GM21423 (cell line): ENCODE data around the gene RAI2.

ENCODE experiments used
- ATAC-seq: cut with Tn5 transposase; IDR thresholded peaks from one replicate; pipeline ENCODE4 v1.9.1; 2021; ENCODE audit warnings: mild to moderate bottlenecking, moderate library complexity; ENCODE audit not compliant: unreplicated experiment

Gene RAI2

DNA sequence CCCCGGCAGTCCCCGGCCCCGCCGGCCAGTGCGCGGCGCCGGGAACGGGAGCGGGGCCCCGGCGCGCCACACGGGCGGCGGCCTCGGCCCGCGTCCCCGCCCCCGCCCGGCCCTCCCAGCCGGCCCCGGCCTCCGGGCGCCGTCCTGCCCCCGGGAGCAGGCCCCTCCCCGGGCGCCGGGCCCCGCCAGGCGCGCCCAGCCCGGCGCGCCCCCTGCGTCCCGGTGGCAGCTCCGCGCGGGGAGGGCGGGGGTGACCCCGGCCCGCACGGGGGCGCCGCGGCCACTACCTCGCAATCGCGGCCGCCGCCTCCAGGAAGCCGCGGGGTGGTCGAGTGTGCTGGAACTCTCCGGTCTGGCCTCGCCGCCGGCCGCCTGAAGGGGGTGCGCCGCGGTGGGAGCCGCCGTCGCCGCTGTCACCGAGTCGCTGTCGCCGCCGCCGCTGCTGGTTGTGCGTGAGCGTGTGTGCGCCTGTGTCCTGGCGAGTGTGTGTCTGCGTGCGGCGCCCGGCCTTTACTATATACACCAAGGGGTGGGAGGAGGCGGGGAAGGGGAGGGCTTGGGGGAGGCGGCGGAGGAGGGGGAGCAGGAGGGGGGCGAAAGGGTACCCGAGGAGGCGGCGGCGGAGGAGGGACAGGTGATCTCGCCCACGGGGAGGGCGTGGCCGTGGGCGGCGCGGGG lies at the start of gene RAI2:
TSS of gene RAI2 (minus strand) at position 488 of the 678 bp plus-strand sequence. CDS start 59,288 bp downstream, outside the sequence.
- ATAC-seq: no peak

DNA sequence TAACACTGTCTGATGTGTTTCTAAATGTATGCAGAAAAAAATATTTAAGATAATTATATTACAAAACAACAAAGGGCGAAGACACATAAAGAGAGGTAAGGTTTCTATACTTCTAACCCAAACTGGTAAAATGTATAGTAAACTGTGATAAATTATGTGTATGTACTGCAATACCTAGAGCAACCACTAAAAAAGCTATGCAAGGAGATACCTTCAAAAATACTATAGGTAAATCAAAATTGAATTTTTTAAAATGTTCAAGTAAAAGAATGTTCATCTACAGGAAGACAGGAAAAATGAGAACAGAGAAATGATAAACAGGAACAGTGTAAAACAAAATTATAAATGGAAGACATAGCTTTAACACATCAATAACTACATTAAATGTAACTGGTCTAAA lies 27.3 kb upstream of the RAI2 start:
- ATAC-seq: no peak

GRCh38 chrX:17882680-17883079 lies 21.6 kb upstream of the RAI2 start:
- ATAC-seq: no peak

- no peak for ATAC-seq
These were observed 17.1 kb upstream of the RAI2 start for GRCh38 chrX:17878028-17878670.

DNA sequence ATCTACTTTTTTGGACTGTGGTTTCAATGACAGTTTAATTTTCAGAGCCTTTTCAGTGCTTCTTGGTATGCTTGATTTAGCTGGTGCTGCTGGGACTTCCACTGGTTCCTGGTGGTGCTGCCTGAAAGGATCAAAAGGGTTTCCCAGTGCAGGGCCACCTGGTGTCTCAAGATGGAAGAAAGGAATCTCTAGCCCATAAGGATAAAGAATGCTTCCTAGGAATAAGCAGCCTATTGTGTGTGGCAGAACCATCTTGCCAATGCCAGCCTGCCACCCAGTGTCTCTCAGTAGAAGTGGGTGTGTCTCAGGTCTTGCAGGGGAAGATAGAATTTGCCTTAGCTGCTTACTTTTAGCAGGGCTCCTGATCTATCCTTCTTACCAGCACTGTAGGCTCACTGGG lies 15.0 kb upstream of the RAI2 start:
- ATAC-seq: no peak

DNA sequence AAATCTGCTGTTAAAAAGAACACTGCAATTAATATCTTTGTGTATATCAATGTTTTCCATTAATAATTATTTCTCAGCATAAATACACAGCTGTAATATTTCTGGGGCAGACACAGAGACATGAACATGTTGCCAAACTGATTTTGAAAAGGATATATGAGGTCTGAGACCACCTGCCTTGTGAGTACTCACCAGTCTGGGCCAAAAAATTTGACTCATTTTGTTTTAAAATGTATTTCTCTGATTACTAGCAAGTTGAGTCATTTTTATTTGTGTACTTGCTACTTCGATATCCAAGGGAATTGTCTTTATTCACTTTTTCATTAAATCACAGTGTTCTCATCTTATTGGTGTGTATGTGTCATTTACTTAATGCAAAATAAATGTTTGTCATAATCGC lies 8.5 kb upstream of the RAI2 start:
- ATAC-seq: no peak

DNA sequence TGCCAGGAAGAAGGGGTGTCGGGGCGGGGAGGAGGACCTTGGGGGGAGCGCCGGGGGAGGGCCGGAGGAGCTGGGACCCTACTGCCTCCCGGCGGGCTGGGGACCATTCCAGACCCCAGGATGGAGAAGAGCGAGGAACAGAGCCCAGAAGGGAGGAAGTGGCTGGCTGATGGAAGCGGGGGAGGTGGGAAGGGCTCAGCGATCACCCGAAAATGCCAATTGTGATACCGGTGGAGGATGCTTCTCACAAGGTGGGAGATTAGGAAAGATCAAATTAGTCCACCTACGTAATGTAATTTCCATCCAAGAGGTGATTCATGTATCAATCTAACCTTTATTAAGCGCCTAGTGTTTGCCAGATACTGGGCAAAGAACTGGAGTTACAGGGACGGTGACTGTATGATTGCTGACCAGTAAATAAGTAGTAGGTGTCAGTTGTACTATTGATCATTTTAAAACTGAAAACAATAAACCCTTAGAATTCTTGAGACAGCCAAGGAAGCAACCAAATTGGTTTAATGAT lies 452 bp upstream of the RAI2 start:
- no peak for ATAC-seq

- no peak for ATAC-seq
These were observed 818 bp downstream of the RAI2 start for GRCh38 chrX:17860179-17860780.

GRCh38 chrX:17859609-17860178 lies 1.4 kb downstream of the RAI2 start:
- ATAC-seq: no peak

DNA sequence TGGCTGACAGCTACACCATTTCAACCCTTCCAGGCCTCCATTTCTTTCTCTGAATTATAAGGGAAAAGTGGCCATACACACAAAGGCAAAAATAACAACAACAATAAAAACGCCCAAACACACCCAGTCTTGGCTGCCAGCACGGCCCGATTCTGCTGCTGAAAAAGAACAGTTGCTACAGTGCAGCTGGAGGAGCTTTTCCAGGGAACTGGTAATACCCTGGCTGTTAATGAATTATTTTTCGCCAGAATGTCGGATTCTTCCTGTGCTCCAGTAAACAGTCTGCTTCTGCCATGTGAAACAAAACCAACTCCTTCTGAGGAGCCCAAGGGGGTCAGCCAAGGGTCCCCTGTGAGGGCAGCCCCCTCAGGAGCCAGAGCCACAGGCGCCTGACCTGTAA lies 6.6 kb downstream of the RAI2 start:
- no peak for ATAC-seq

- ATAC-seq: no peak
These were observed 7.0 kb downstream of the RAI2 start for GRCh38 chrX:17854069-17854468.

- no peak for ATAC-seq
These were observed 9.2 kb downstream of the RAI2 start for GRCh38 chrX:17851874-17852273.

GRCh38 chrX:17848545-17849265 lies 12.4 kb downstream of the RAI2 start:
- no peak for ATAC-seq

DNA sequence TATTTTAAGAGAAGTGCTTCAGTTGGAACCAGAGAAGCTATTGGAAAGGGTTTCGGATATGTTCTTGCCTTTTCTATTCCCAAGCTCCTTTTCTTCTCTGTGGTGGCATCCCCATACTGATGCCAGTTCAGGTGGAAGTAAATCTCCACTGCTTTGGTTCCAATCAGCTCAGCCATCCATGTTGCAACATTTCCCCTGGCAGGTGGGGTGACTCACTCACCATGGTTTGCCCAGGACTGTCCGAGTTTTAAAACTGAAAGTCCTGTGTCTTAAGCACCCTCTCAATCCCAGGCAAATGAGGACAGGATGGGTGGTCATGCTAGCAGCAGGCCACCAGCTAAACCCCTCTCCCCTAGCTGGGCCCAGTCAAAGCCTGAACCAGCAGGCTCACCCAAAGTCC lies 15.1 kb downstream of the RAI2 start:
- no peak for ATAC-seq

- no peak for ATAC-seq
These were observed 16.9 kb downstream of the RAI2 start for GRCh38 chrX:17844236-17844635.

- no peak for ATAC-seq
These were observed 18.2 kb downstream of the RAI2 start for GRCh38 chrX:17842769-17843525.

DNA sequence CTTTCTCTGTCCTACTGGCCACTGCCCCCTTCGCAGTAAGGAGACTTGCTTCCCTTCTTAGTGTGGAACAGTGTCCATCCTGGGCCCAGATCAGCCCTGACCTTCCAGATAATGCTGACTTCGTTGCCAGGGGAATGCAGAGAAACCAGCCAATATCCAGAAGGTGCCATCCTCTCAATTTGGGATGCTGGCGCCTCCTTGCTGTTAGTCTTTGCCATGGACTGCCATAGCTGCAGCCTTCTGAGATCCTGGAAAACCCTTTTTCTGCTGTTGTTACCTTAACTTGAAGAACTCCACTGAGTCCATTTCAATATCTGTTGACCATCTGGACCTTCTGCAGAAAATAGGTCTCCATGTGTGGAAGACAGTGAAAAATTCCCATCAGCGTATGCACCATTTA lies 21.8 kb downstream of the RAI2 start:
- no peak for ATAC-seq

DNA sequence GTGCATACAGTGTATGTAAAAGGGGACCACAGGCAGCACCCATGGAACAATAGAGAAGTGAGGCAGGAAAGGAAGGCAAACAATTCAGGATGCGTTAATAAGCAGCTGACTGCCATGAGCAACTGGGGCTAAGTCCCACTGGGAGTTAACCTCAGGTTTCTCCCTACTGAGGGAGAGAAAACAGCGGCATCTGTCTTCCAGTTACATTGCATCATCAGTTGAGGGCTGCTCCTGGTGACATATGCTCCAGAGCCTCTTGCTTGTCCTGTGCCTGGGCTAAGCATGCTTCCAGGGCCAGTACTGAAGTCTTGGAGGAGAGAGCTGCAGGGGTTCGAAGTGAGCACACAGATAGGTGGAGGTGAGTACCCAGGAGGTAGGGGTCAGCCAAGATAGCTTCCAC lies 24.3 kb downstream of the RAI2 start:
- ATAC-seq: no peak

- ATAC-seq: no peak
These were observed 27.1 kb downstream of the RAI2 start for GRCh38 chrX:17833954-17834353.

DNA sequence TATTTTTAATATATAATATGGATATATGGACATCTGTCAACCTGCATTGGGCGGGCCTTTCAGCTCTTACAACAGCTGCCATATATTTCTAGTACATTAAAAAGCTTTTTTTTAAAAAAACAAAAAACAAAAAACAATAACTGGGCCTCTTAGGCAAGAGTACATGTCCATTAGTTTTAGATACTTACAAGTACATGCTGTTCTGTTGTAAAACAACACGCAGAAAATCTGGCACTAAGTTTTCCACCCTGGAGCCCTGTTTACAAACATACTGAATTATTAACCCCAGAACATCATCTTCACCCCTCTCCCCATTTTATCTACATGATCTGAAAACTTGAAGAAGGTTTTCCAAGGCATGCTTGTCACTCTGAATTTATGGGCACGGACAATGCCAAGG lies 29.8 kb downstream of the RAI2 start:
- ATAC-seq: no peak
